Measurements from ENCODE around the gene AGAP1.

The AGAP1 gene

GRCh38 chr2:235511187-235511661, 17.4 kb downstream of the AGAP1 start:
- peak; percentile 21 for DNase-seq

- no peak for DNase-seq
Measured at GRCh38 chr2:235511751-235512698, 18.2 kb downstream of the AGAP1 start.

- no peak for DNase-seq
Measured at GRCh38 chr2:235512699-235513053, 18.8 kb downstream of the AGAP1 start.

- no peak for DNase-seq
Measured at GRCh38 chr2:235513984-235514626, 20.3 kb downstream of the AGAP1 start.

- no peak for DNase-seq
Measured at GRCh38 chr2:235514627-235515363, 21.0 kb downstream of the AGAP1 start.

- DNase-seq = no peak
Measured at GRCh38 chr2:235515364-235515742, 21.5 kb downstream of the AGAP1 start.

- no peak for DNase-seq
Measured at GRCh38 chr2:235515821-235516220, 22.0 kb downstream of the AGAP1 start.

- no peak for DNase-seq
Measured at GRCh38 chr2:235516257-235516656, 22.4 kb downstream of the AGAP1 start.

GRCh38 chr2:235518322-235519090, 24.7 kb downstream of the AGAP1 start:
- no peak for DNase-seq

GRCh38 chr2:235520787-235521186, 26.9 kb downstream of the AGAP1 start:
- no peak for DNase-seq

- DNase-seq = peak; percentile 83
Measured at GRCh38 chr2:235521844-235522243, 28.0 kb downstream of the AGAP1 start.

GRCh38 chr2:235523021-235523420, 29.2 kb downstream of the AGAP1 start:
- no peak for DNase-seq

- no peak for DNase-seq
Measured at GRCh38 chr2:235523486-235524150, 29.8 kb downstream of the AGAP1 start.

- DNase-seq = no peak
Measured at GRCh38 chr2:235526166-235526565, 32.3 kb downstream of the AGAP1 start.

- no peak for DNase-seq
Measured at GRCh38 chr2:235527806-235528469, 34.1 kb downstream of the AGAP1 start.

GRCh38 chr2:235529621-235530020, 35.8 kb downstream of the AGAP1 start:
- no peak for DNase-seq

- no peak for DNase-seq
Measured at GRCh38 chr2:235530735-235531134, 36.9 kb downstream of the AGAP1 start.

GRCh38 chr2:235532307-235532706, 38.5 kb downstream of the AGAP1 start:
- DNase-seq = no peak

- no peak for DNase-seq
Measured at GRCh38 chr2:235533198-235533597, 39.4 kb downstream of the AGAP1 start.

- DNase-seq = no peak
Measured at GRCh38 chr2:235533616-235534385, 40.0 kb downstream of the AGAP1 start.

All from DMS79 treated with DMSO at 0.1 percent for 48 hours (cell line).